GM12878 (cell line): ENCODE results near the gene SBF2. TPM values are rescaled to one million over a fixed set of nuclear protein-coding genes. Genes with fewer than 3 reads are reported as not detected.

Experiments used
- CHD1 ChIP-seq: IDR thresholded peaks from 2 replicates; pipeline ENCODE4 v1.6.1; 2012; ENCODE audit warnings: low read depth, low read length, improper control_type of control experiment
- CHD4 ChIP-seq: fragments of 200-600 bp; sonication (generic); IDR thresholded peaks from 2 replicates; pipeline ENCODE4 v1.6.1; 2016; ENCODE audit warnings: mild to moderate bottlenecking
- ESRRA ChIP-seq: IDR thresholded peaks from 2 replicates; pipeline ENCODE4 v1.6.1; 2012; ENCODE audit warnings: mild to moderate bottlenecking, low read length, improper control_type of control experiment
- HCFC1 ChIP-seq: fragments of 150-350 bp; IDR thresholded peaks from 2 replicates; pipeline ENCODE4 v1.6.1; 2014; ENCODE audit warnings: low read length
- JUNB ChIP-seq: IDR thresholded peaks from 2 replicates; pipeline ENCODE4 v1.6.1; 2016; ENCODE audit warnings: antibody characterized with exemption, mild to moderate bottlenecking
- KAT2A ChIP-seq: conservative IDR thresholded peaks from 2 replicates; pipeline ENCODE4 v1.6.1; 2011; ENCODE audit warnings: low read depth, low read length; ENCODE audit not compliant: control insufficient read depth
- MEF2B ChIP-seq: fragments of 450-650 bp; IDR thresholded peaks from 2 replicates; pipeline ENCODE4 v1.6.1; 2018; ENCODE audit warnings: mild to moderate bottlenecking, moderate library complexity; ENCODE audit not compliant: partially characterized antibody, poor library complexity, severe bottlenecking
- MTA3 ChIP-seq: IDR thresholded peaks from 2 replicates; pipeline ENCODE4 v1.6.1; 2012; ENCODE audit warnings: low read length, inconsistent platforms, borderline replicate concordance
- NR2C2 ChIP-seq: IDR thresholded peaks from 2 replicates; pipeline ENCODE4 v1.6.1; 2011; ENCODE audit warnings: borderline replicate concordance, low read depth; ENCODE audit not compliant: control insufficient read depth, insufficient read length
- POLR2A ChIP-seq: IDR thresholded peaks from 2 replicates; pipeline ENCODE4 v1.6.1; 2011; ENCODE audit warnings: low read depth, mild to moderate bottlenecking, low read length
- SMARCA5 ChIP-seq: fragments of 450-650 bp; IDR thresholded peaks from 2 replicates; pipeline ENCODE4 v1.6.1; 2017; ENCODE audit warnings: mild to moderate bottlenecking
- SREBF1 ChIP-seq: IDR thresholded peaks from 2 replicates; pipeline ENCODE4 v1.6.1; 2012; ENCODE audit warnings: mild to moderate bottlenecking, low read length
- YBX1 ChIP-seq: fragments of 450-650 bp; IDR thresholded peaks from 2 replicates; pipeline ENCODE4 v1.6.1; 2016; ENCODE audit warnings: antibody characterized with exemption
- ZSCAN29 ChIP-seq: fragments of 450-650 bp; IDR thresholded peaks from 2 replicates; pipeline ENCODE4 v1.6.1; 2017; ENCODE audit warnings: mild to moderate bottlenecking, moderate library complexity
- polyA plus RNA-seq, 11 experiments: library from polyadenylated mRNA; depleted of rRNA in 4 of 11; unstranded in 6 of 11; stranded (reverse) in 5 of 11; fragments of >200 nt; fragmentation: Nextera tagmentation in 4 of 11; fragmentation: Illumina TruSeq in 1 of 11; extraction: Ambion mirVana in 4 of 11; extraction: Trizol in 1 of 11; gene quantifications; 1 replicate in 1 of 11; 2 replicates in 10 of 11; pipeline versions ENCODE4 v1.2.1 to v1.2.3, GENCODE V29; 2011 to 2016; ENCODE audit warnings: inconsistent platforms in 2 of 11, missing spikeins in 2 of 11, low read depth in 1 of 11
- total RNA-seq, 4 experiments: library from RNA; depleted of rRNA in 3 of 4; stranded (reverse); fragments of >200 nt in 3 of 4; fragmentation: Illumina TruSeq in 1 of 4; extraction: Trizol in 1 of 4; gene quantifications; 2 replicates each; pipeline versions ENCODE4 v1.2.1 to v1.2.3, GENCODE V29; 2013 to 2021
- TF ChIP-seq, protein P1 (sequence below): fragments of 450-650 bp; conservative IDR thresholded peaks from 2 replicates; pipeline ENCODE4 v1.6.1; 2017; ENCODE audit warnings: mild to moderate bottlenecking, moderate library complexity
- TF ChIP-seq, protein P2 (sequence below): IDR thresholded peaks from 2 replicates; pipeline ENCODE4 v1.6.1; 2011; ENCODE audit warnings: mild to moderate bottlenecking, low read depth, low read length, moderate library complexity; ENCODE audit not compliant: insufficient replicate concordance
- TF ChIP-seq, protein P3 (sequence below): fragments of 450-650 bp; IDR thresholded peaks from 2 replicates; pipeline ENCODE4 v1.6.1; 2014; ENCODE audit warnings: mild to moderate bottlenecking
- TF ChIP-seq, protein P4 (sequence below): IDR thresholded peaks from 2 replicates; pipeline ENCODE4 v1.6.1; 2011; ENCODE audit warnings: low read depth, mild to moderate bottlenecking, low read length, moderate library complexity, borderline replicate concordance; ENCODE audit errors: extremely low read depth
- TF ChIP-seq, protein P5 (sequence below): fragments of 450-650 bp; IDR thresholded peaks from 2 replicates; pipeline ENCODE4 v1.6.1; 2017; ENCODE audit warnings: borderline replicate concordance
- TF ChIP-seq, protein P6 (sequence below): fragments of 450-650 bp; IDR thresholded peaks from 2 replicates; pipeline ENCODE4 v1.6.1; 2017; ENCODE audit warnings: antibody characterized with exemption, mild to moderate bottlenecking, moderate library complexity
- TF ChIP-seq, protein P7 (sequence below): fragments of 450-650 bp; IDR thresholded peaks from 2 replicates; pipeline ENCODE4 v1.6.1; 2016; ENCODE audit warnings: mild to moderate bottlenecking

Gene SBF2
- total and polyA plus RNA-seq, 10 of the 15 experiments (the other 5 are each of a cell fraction or from before 2014, with no cell fraction given) = 0.24 to 2.3 (median 1.1) TPM

DNA sequence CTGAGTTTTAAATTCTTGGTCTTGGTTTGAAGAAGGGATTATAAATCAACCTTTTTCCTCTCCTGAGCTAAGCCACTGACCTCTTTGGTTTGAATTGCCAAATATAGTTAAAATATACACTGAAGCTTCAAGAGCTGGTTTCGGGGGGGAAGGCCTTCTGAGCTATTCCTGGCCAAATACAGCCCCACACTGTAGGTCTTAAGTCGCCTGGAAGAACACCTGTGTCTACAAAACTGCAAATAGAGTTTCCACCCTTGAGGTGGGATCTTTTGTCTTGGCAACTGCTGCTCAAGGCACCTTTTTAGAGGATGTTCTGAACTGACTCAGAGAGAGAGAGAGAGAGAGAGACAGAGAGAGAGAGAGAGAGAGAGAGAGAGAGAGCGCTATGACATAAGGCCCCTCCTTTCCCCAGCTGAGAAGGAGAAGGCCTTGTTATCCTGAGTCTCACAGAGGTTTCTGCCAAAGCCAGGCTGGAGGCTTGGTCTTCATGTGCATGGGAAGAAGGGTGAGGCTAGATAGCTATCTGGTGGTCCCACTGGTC lies 16.4 kb upstream of the SBF2 start (continued):
- TF ChIP-seq KAT2A = no peak
- TF ChIP-seq, protein P1, sequence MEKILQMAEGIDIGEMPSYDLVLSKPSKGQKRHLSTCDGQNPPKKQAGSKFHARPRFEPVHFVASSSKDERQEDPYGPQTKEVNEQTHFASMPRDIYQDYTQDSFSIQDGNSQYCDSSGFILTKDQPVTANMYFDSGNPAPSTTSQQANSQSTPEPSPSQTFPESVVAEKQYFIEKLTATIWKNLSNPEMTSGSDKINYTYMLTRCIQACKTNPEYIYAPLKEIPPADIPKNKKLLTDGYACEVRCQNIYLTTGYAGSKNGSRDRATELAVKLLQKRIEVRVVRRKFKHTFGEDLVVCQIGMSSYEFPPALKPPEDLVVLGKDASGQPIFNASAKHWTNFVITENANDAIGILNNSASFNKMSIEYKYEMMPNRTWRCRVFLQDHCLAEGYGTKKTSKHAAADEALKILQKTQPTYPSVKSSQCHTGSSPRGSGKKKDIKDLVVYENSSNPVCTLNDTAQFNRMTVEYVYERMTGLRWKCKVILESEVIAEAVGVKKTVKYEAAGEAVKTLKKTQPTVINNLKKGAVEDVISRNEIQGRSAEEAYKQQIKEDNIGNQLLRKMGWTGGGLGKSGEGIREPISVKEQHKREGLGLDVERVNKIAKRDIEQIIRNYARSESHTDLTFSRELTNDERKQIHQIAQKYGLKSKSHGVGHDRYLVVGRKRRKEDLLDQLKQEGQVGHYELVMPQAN = no peak
- TF ChIP-seq ZSCAN29 = no peak
- no peak for TF ChIP-seq SMARCA5
- TF ChIP-seq POLR2A = no peak
- no peak for TF ChIP-seq ESRRA
- TF ChIP-seq, protein P2, sequence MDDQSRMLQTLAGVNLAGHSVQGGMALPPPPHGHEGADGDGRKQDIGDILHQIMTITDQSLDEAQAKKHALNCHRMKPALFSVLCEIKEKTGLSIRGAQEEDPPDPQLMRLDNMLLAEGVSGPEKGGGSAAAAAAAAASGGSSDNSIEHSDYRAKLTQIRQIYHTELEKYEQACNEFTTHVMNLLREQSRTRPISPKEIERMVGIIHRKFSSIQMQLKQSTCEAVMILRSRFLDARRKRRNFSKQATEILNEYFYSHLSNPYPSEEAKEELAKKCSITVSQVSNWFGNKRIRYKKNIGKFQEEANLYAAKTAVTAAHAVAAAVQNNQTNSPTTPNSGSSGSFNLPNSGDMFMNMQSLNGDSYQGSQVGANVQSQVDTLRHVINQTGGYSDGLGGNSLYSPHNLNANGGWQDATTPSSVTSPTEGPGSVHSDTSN = no peak
- TF ChIP-seq, protein P3, sequence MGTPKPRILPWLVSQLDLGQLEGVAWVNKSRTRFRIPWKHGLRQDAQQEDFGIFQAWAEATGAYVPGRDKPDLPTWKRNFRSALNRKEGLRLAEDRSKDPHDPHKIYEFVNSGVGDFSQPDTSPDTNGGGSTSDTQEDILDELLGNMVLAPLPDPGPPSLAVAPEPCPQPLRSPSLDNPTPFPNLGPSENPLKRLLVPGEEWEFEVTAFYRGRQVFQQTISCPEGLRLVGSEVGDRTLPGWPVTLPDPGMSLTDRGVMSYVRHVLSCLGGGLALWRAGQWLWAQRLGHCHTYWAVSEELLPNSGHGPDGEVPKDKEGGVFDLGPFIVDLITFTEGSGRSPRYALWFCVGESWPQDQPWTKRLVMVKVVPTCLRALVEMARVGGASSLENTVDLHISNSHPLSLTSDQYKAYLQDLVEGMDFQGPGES = no peak
- TF ChIP-seq CHD1 = no peak
- no peak for TF ChIP-seq SREBF1
- TF ChIP-seq, protein P4, sequence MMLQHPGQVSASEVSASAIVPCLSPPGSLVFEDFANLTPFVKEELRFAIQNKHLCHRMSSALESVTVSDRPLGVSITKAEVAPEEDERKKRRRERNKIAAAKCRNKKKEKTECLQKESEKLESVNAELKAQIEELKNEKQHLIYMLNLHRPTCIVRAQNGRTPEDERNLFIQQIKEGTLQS = no peak
- TF ChIP-seq YBX1 = no peak
- TF ChIP-seq CHD4 = no peak
- peak; percentile 70; the same call in 1 of the 2 replicates for TF ChIP-seq JUNB
- no peak for TF ChIP-seq HCFC1
- TF ChIP-seq, protein P5, sequence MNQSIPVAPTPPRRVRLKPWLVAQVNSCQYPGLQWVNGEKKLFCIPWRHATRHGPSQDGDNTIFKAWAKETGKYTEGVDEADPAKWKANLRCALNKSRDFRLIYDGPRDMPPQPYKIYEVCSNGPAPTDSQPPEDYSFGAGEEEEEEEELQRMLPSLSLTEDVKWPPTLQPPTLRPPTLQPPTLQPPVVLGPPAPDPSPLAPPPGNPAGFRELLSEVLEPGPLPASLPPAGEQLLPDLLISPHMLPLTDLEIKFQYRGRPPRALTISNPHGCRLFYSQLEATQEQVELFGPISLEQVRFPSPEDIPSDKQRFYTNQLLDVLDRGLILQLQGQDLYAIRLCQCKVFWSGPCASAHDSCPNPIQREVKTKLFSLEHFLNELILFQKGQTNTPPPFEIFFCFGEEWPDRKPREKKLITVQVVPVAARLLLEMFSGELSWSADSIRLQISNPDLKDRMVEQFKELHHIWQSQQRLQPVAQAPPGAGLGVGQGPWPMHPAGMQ = no peak
- TF ChIP-seq, protein P6, sequence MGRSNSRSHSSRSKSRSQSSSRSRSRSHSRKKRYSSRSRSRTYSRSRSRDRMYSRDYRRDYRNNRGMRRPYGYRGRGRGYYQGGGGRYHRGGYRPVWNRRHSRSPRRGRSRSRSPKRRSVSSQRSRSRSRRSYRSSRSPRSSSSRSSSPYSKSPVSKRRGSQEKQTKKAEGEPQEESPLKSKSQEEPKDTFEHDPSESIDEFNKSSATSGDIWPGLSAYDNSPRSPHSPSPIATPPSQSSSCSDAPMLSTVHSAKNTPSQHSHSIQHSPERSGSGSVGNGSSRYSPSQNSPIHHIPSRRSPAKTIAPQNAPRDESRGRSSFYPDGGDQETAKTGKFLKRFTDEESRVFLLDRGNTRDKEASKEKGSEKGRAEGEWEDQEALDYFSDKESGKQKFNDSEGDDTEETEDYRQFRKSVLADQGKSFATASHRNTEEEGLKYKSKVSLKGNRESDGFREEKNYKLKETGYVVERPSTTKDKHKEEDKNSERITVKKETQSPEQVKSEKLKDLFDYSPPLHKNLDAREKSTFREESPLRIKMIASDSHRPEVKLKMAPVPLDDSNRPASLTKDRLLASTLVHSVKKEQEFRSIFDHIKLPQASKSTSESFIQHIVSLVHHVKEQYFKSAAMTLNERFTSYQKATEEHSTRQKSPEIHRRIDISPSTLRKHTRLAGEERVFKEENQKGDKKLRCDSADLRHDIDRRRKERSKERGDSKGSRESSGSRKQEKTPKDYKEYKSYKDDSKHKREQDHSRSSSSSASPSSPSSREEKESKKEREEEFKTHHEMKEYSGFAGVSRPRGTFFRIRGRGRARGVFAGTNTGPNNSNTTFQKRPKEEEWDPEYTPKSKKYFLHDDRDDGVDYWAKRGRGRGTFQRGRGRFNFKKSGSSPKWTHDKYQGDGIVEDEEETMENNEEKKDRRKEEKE = no peak
- TF ChIP-seq, protein P7, sequence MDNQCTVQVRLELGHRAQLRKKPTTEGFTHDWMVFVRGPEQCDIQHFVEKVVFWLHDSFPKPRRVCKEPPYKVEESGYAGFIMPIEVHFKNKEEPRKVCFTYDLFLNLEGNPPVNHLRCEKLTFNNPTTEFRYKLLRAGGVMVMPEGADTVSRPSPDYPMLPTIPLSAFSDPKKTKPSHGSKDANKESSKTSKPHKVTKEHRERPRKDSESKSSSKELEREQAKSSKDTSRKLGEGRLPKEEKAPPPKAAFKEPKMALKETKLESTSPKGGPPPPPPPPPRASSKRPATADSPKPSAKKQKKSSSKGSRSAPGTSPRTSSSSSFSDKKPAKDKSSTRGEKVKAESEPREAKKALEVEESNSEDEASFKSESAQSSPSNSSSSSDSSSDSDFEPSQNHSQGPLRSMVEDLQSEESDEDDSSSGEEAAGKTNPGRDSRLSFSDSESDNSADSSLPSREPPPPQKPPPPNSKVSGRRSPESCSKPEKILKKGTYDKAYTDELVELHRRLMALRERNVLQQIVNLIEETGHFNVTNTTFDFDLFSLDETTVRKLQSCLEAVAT = 0 out of 2 replicates have a peak, but pooled peaks have one; percentile 42
- peak; percentile 89; the same call in 1 of the 2 replicates for TF ChIP-seq MTA3
- TF ChIP-seq MEF2B = no peak
- TF ChIP-seq NR2C2 = no peak
